HG02623 (cell line): ENCODE measurements around the gene DENND10.
"Not testable (repeated sequence)": the region's sequence is repeated elsewhere in the genome, so short reads cannot be mapped to it uniquely, and the experiment has no call there.

Experiments
- ATAC-seq: cut with Tn5 transposase; IDR thresholded peaks from one replicate; pipeline ENCODE4 v1.9.1; 2021; ENCODE audit warnings: moderate library complexity; ENCODE audit not compliant: unreplicated experiment

The DENND10 gene

GRCh38 chr10:119166564-119166963 is 62.7 kb downstream of the DENND10 start:
- ATAC-seq: no peak

GRCh38 chr10:119167041-119167440 is 63.1 kb downstream of the DENND10 start:
- no peak for ATAC-seq

GRCh38 chr10:119174109-119174508 is 70.2 kb downstream of the DENND10 start:
- ATAC-seq: no peak

- no peak for ATAC-seq
Observed at GRCh38 chr10:119176166-119176565, 72.3 kb downstream of the DENND10 start.

GRCh38 chr10:119177708-119178371 is 73.9 kb downstream of the DENND10 start:
- no peak for ATAC-seq

- ATAC-seq: peak; percentile 88
Observed at GRCh38 chr10:119178372-119179119, 74.6 kb downstream of the DENND10 start, which contains the start of gene PRDX3. Gene PRDX3 (minus strand): TSS chr10:119178812. CDS start chr10:119178790, 22 bp downstream.

GRCh38 chr10:119180850-119181400 is 77.0 kb downstream of the DENND10 start:
- not testable (repeated sequence) for ATAC-seq

GRCh38 chr10:119183664-119184412 is 79.9 kb downstream of the DENND10 start:
- ATAC-seq: no peak
